Kidney tubule cell (primary cell): ENCODE measurements around the gene TMEM80.

Experiments
- DNase-seq: peaks from one replicate; pipeline ENCODE4 v3.0.0-alpha.2; 2018; ENCODE audit warnings: low spot score

The TMEM80 gene

DNA sequence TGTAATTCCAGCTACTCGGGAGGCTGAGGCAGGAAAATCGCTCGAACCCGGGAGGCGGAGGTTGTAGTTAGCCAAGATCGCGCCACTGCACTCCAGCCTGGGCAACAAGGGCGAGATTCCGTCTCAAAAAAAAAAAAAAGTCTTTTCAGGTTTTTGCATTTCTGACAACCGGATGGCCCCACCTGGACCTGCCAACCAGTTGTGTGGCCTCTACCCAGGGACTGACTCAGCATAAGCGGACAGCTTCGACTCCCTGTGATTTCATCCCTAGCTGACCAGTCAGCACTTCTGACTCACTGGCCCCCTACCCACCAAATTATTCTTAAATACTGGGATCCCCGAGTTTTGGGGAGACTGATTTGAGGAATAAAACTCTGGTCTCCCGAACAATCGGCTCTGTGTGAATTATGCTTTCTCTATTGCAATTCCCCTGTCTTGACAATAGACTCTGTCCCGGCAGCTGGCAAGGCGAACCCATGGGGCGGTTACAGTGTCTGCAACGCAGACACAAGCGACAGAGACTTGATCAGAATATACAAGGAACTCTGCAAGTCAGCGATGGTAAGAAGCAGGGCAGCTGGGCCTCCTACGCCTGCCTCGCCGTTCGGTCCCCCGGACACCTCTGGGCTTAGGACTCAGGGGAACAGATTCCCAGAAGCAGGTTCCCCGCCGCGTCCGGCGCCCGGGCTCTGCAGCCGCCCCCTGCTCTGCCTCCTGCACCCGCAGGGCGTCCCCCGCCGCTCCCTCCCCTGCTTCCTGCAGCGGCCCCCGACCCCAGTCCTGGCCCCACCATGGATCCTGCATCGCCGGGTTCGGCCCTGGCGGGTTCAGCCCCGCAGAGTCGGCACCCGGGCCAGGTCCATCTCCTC lies 50.9 kb downstream of the TMEM80 start:
- DNase-seq: peak; percentile 67

GRCh38 chr11:747158-748006 lies 51.8 kb downstream of the TMEM80 start, which contains the start of gene TALDO1:
Gene TALDO1, plus strand, starts transcription at chr11:747464. Its CDS starts 18 bp downstream, at chr11:747482.
- DNase-seq: peak; percentile 90

DNA sequence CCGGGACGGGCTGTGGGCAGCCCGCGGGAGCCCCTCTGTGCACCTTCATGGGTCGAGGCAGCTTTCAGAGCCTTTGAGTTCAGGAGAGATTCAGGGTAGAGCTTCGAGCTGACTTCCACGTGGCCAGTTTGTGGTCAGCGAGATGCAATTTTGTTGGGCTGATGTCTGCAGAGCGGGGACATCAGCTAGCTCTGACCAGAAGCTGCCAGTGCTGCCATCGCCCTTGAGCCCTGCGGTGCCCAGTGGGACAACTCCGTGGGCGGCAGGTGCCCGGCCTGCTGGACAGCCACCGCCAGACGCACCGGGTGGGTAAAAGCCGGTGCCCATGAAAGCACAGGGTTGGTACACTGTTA lies 52.4 kb downstream of the TMEM80 start:
- DNase-seq: peak; percentile 41

DNA sequence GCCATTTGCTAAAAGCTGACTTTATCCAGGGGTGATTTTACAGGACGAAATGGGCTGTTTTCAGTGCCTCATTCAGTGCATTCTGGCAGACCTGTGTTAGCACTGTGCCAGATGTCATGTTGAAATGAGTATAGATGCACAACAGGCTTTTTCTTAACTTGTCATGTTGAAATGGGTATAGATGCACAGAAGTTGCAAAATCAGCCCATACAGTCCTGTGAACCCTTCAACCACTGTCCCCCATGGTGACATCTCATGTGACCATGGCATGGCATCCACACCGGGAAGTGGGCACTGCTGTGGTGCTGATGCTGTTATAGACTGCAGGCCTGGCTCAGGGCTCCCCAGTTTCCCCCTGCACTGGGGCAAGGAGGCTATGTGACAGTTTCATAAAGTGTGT lies 54.1 kb downstream of the TMEM80 start:
- no peak for DNase-seq
